ENCODE measurements around the gene TM9SF1.

DNA sequence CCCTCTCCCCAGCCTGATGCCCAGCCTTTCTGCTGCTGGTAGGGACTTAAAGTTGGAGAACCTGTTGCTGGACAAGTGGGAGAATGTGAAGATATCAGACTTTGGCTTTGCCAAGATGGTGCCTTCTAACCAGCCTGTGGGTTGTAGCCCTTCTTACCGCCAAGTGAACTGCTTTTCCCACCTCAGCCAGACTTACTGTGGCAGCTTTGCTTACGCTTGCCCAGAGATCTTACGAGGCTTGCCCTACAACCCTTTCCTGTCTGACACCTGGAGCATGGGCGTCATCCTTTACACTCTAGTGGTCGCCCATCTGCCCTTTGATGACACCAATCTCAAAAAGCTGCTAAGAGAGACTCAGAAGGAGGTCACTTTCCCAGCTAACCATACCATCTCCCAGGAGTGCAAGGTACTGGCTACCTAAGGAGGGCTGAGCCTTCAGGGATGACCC, 11.9 kb upstream of the TM9SF1 start:
- TF ChIP-seq, protein P1, sequence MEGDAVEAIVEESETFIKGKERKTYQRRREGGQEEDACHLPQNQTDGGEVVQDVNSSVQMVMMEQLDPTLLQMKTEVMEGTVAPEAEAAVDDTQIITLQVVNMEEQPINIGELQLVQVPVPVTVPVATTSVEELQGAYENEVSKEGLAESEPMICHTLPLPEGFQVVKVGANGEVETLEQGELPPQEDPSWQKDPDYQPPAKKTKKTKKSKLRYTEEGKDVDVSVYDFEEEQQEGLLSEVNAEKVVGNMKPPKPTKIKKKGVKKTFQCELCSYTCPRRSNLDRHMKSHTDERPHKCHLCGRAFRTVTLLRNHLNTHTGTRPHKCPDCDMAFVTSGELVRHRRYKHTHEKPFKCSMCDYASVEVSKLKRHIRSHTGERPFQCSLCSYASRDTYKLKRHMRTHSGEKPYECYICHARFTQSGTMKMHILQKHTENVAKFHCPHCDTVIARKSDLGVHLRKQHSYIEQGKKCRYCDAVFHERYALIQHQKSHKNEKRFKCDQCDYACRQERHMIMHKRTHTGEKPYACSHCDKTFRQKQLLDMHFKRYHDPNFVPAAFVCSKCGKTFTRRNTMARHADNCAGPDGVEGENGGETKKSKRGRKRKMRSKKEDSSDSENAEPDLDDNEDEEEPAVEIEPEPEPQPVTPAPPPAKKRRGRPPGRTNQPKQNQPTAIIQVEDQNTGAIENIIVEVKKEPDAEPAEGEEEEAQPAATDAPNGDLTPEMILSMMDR (conservative IDR thresholded peaks at IDR 0.05; ENCODE audit: low read depth in 2 of 2) = no peak
- TF ChIP-seq POLR2AphosphoS5 (IDR thresholded peaks at IDR 0.05; ENCODE audit: low read depth) (no peak), EZH2phosphoT487 (IDR thresholded peaks at IDR 0.05; ENCODE audit: unreplicated experiment) (no peak)

Data from GM23338 (cell line).